22Rv1 (cell line): ENCODE data around the gene SERINC3.

Experiments
- CTCF ChIP-seq: fragments of 450-650 bp; IDR thresholded peaks from 2 replicates; pipeline ENCODE4 v1.5.1; 2017; ENCODE audit warnings: mild to moderate bottlenecking
- ZFX ChIP-seq: fragments of 450-650 bp; IDR thresholded peaks from 2 replicates; pipeline ENCODE4 v1.6.1; 2017; ENCODE audit warnings: antibody characterized with exemption, borderline replicate concordance

- TF ChIP-seq CTCF: peak; percentile 73
- TF ChIP-seq ZFX: no peak
Measured at GRCh38 chr20:44460795-44461141, 61.1 kb downstream of the SERINC3 start.
